Smooth muscle cell (in vitro differentiated cells): ENCODE data around the gene MRPL34. TPM values are rescaled to one million over a fixed set of nuclear protein-coding genes. Genes with fewer than 3 reads are reported as not detected.
A peak's percentile ranks its signal among the peaks of the same experiment; 100 is the strongest.

Experiments used
- DNase-seq: peaks from one replicate; lab custom pipeline; 2025; ENCODE audit not compliant: unreplicated experiment; lab: John Stamatoyannopoulos, UW
- H2AFZ ChIP-seq: fragments of 200-600 bp; sonication (generic); 2 replicates; pipeline ENCODE4 v1.6.0; 2016; ENCODE audit warnings: antibody characterized with exemption, low read depth, mild to moderate bottlenecking
- H3F3A ChIP-seq: fragments of 200-600 bp; sonication (generic); 2 replicates; pipeline ENCODE4 v1.6.0; 2017; ENCODE audit warnings: antibody characterized with exemption, low read depth
- H3K27ac ChIP-seq: fragments of 200-600 bp; sonication (generic); 2 replicates; pipeline ENCODE4 v1.5.1; 2016; ENCODE audit warnings: low read depth, mild to moderate bottlenecking
- H3K27me3 ChIP-seq: fragments of 200-600 bp; sonication (generic); 2 replicates; pipeline ENCODE4 v1.6.1; 2016; ENCODE audit warnings: low read depth, mild to moderate bottlenecking
- H3K36me3 ChIP-seq: fragments of 200-600 bp; sonication (generic); 2 replicates; pipeline ENCODE4 v1.5.1; 2016; ENCODE audit warnings: low read depth
- H3K4me1 ChIP-seq: fragments of 200-600 bp; sonication (generic); 2 replicates; pipeline ENCODE4 v1.5.1; 2016; ENCODE audit warnings: low read depth
- H3K4me2 ChIP-seq: fragments of 200-600 bp; sonication (generic); 2 replicates; pipeline ENCODE4 v1.6.0; 2016; ENCODE audit warnings: mild to moderate bottlenecking
- H3K4me3 ChIP-seq: fragments of 200-600 bp; sonication (generic); 2 replicates; pipeline ENCODE4 v1.5.1; 2016; ENCODE audit warnings: mild to moderate bottlenecking
- H3K79me2 ChIP-seq: fragments of 200-600 bp; sonication (generic); 2 replicates; pipeline ENCODE4 v1.6.0; 2016; ENCODE audit warnings: low read depth, mild to moderate bottlenecking
- H3K9ac ChIP-seq: fragments of 200-600 bp; sonication (generic); 2 replicates; pipeline ENCODE4 v1.6.0; 2016; ENCODE audit warnings: low read depth
- H3K9me3 ChIP-seq: fragments of 200-600 bp; sonication (generic); replicated peaks from 2 replicates; pipeline ENCODE4 v1.5.1; 2016; ENCODE audit warnings: low read depth
- H4K20me1 ChIP-seq: fragments of 200-600 bp; sonication (generic); 2 replicates; pipeline ENCODE4 v1.6.0; 2016; ENCODE audit warnings: low read depth
- WGBS: methylation state at CpG from one replicate; pipeline ENCODE4 v1.1.7; 2016; ENCODE audit warnings: low lambda C conversion rate; 5-methylcytosine and 5-hydroxymethylcytosine counted together
- polyA plus RNA-seq: library from polyadenylated mRNA; unstranded; fragments of >200 nt; fragmentation: Nextera tagmentation; extraction: Ambion mirVana; gene quantifications from 2 replicates; pipeline ENCODE4 v1.2.1, GENCODE V29; 2016
- total RNA-seq: library from RNA; depleted of rRNA; stranded (reverse); fragments of >200 nt; gene quantifications from 2 replicates; pipeline ENCODE4 v1.2.3, GENCODE V29; 2014
- TF ChIP-seq, protein P1 (sequence below): fragments of 200-600 bp; sonication (generic); IDR thresholded peaks from 2 replicates; pipeline ENCODE4 v1.5.1; 2017; ENCODE audit warnings: borderline replicate concordance, mild to moderate bottlenecking, antibody characterized with exemption; ENCODE audit not compliant: insufficient read depth, poor library complexity, severe bottlenecking

MRPL34 gene
- total and polyA plus RNA-seq, 2 experiments from 2014 or later = 67.2 to 78.6 TPM

- H3K4me2 ChIP-seq = no peak overlapping the region
- H3K9me3 ChIP-seq = no peaks in the 10 kb centered on the region
- no peak for DNase-seq
- TF ChIP-seq, protein P1, sequence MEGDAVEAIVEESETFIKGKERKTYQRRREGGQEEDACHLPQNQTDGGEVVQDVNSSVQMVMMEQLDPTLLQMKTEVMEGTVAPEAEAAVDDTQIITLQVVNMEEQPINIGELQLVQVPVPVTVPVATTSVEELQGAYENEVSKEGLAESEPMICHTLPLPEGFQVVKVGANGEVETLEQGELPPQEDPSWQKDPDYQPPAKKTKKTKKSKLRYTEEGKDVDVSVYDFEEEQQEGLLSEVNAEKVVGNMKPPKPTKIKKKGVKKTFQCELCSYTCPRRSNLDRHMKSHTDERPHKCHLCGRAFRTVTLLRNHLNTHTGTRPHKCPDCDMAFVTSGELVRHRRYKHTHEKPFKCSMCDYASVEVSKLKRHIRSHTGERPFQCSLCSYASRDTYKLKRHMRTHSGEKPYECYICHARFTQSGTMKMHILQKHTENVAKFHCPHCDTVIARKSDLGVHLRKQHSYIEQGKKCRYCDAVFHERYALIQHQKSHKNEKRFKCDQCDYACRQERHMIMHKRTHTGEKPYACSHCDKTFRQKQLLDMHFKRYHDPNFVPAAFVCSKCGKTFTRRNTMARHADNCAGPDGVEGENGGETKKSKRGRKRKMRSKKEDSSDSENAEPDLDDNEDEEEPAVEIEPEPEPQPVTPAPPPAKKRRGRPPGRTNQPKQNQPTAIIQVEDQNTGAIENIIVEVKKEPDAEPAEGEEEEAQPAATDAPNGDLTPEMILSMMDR = no peak
- H3K79me2 ChIP-seq = peaks cover 34% of the 10 kb centered on the region
- no peak overlapping the region for H3K4me3 ChIP-seq
- H4K20me1 ChIP-seq = peaks cover 24% of the 10 kb centered on the region
- H3F3A ChIP-seq = peaks cover 5% of the 10 kb centered on the region
- H3K27ac ChIP-seq = no peak overlapping the region
- H2AFZ ChIP-seq = no peak overlapping the region
- WGBS = 88% methylated on average over 8 of the region's 8 CpGs
- H3K27me3 ChIP-seq = no peaks in the 10 kb centered on the region
- no peaks in the 10 kb centered on the region for H3K36me3 ChIP-seq
- no peak overlapping the region for H3K9ac ChIP-seq
- H3K4me1 ChIP-seq = peaks cover 13% of the 10 kb centered on the region
Observed at GRCh38 chr19:17307876-17308377, 2.3 kb downstream of the MRPL34 start.

- Histone ChIP-seq H3K4me1 (peaks cover 13% of the 10 kb centered on the region), H3K4me2 (peak within 1 kb of the TSS; percentile 100), H2AFZ (no peak within 1 kb of the TSS), H3K79me2 (peaks cover 36% of the 10 kb centered on the region), H3K4me3 (peak within 1 kb of the TSS; percentile 97), H3K9ac (peak within 1 kb of the TSS; percentile 98), H3K27me3 (no peaks in the 10 kb centered on the region), H4K20me1 (peaks cover 37% of the 10 kb centered on the region), H3F3A (peaks cover 4% of the 10 kb centered on the region), H3K27ac (peak within 1 kb of the TSS; percentile 93), H3K36me3 (no peaks in the 10 kb centered on the region), H3K9me3 (no peaks in the 10 kb centered on the region)
- DNase-seq = peak; percentile 90
- TF ChIP-seq, protein P1 = no peak
- 1% methylated on average over 42 of the region's 46 CpGs for WGBS
Observed at GRCh38 chr19:17309198-17309964, 3.7 kb downstream of the MRPL34 start, which contains the start of gene DDA1. TSS of gene DDA1 (plus strand) at chr19:17309563. CDS start at chr19:17309655, 92 bp downstream.

GRCh38 chr19:17309965-17310461 is 4.3 kb downstream of the MRPL34 start:
- peak overlapping the region; percentile 93 for H3K27ac ChIP-seq
- no peaks in the 10 kb centered on the region for H3F3A ChIP-seq
- H3K79me2 ChIP-seq = peaks cover 36% of the 10 kb centered on the region
- TF ChIP-seq, protein P1 = no peak
- WGBS = 9% methylated on average over 23 of the region's 23 CpGs
- H3K27me3 ChIP-seq = no peaks in the 10 kb centered on the region
- peak overlapping the region; percentile 98 for H3K9ac ChIP-seq
- no peak for DNase-seq
- peak overlapping the region; percentile 100 for H3K4me2 ChIP-seq
- H2AFZ ChIP-seq = no peak overlapping the region
- no peaks in the 10 kb centered on the region for H3K9me3 ChIP-seq
- H3K4me1 ChIP-seq = peaks cover 13% of the 10 kb centered on the region
- H4K20me1 ChIP-seq = peaks cover 39% of the 10 kb centered on the region
- H3K36me3 ChIP-seq = no peaks in the 10 kb centered on the region
- H3K4me3 ChIP-seq = peak overlapping the region; percentile 97
